Hindlimb muscle (tissue), 1 donor: Measurements from ENCODE around the gene SFTPA2. TPM values are rescaled to one million over a fixed set of nuclear protein-coding genes. Genes with fewer than 3 reads are reported as not detected.
"Not testable (repeated sequence)": the region's sequence is repeated elsewhere in the genome, so short reads cannot be mapped to it uniquely, and the experiment has no call there.

ENCODE experiments used
- DNase-seq: peaks from one replicate; pipeline ENCODE4 v3.0.0-alpha.2; 2013
- polyA plus RNA-seq: library from polyadenylated mRNA; unstranded; fragments of 120-200 nt; gene quantifications from one replicate; pipeline ENCODE4 v1.2.1, GENCODE V29; 2013; ENCODE audit not compliant: insufficient read length

Gene SFTPA2
- polyA plus RNA-seq, 1 donor: 0.26 TPM

GRCh38 chr10:79509934-79510508 is 50.2 kb downstream of the SFTPA2 start:
- DNase-seq: not testable (repeated sequence)

GRCh38 chr10:79509306-79509933 is 50.8 kb downstream of the SFTPA2 start:
- DNase-seq: not testable (repeated sequence)

- not testable (repeated sequence) for DNase-seq
These were observed 52.0 kb downstream of the SFTPA2 start for GRCh38 chr10:79508245-79508644.

- no peak for DNase-seq
These were observed 52.6 kb downstream of the SFTPA2 start for GRCh38 chr10:79507440-79508167.

Other genes starting within 250 kb of the SFTPA2 start
- 21.5 TPM for gene PPIF, start 212.9 kb downstream of the SFTPA2 start, polyA plus RNA-seq
- 82.0 TPM for gene ZCCHC24, start 114.8 kb downstream of the SFTPA2 start, polyA plus RNA-seq
- 1.6 TPM for gene EIF5AL1, start 47.9 kb downstream of the SFTPA2 start, polyA plus RNA-seq
- not detected for gene SFTPA1, start 50.5 kb upstream of the SFTPA2 start, polyA plus RNA-seq
- 1.6 TPM for gene NUTM2B, start 142.8 kb upstream of the SFTPA2 start, polyA plus RNA-seq